ENCODE results near the gene RAB18.
"Not testable (repeated sequence)": the region's sequence is repeated elsewhere in the genome, so short reads cannot be mapped to it uniquely, and the experiment has no call there.

RAB18 gene

DNA sequence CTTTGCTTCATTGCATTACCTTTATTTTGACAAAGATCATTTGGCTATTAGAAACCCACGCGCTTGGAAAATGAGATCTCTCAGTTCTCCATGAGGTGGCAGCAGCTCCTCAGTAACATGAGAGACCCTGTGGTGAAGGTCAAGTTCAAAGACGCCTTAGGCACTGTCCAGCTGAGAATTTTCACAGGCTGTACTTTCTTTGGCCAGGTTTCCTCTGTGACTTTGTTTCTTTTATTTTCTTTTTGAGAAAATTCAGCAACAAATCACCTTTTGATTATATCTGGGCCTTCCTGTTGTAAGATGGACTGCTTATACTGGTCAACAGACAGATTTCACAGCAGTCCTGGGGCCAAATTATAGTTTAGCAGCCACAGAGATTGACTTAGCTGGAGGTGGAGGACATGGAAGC lies 54.5 kb downstream of the RAB18 start:
- DNase-seq, result peak; percentile 13

DNA sequence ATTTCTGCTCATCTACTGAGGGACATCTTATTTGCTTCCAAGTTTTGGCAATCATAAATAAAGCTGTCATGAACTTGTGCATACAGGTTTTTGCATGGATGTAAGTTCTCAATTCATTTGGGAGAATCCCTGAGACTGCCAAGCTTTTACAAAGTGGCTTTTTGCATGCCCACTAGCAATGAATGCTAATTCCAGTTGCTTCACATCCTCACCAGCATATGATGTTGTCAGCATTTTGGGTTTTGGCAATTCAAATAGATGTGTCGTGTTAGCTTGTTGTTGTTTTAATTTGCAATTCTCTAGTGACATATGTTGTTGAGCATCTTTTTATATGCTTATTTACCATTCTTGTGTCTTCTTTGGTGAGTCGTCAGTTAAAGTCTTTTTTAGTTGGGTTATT lies 57.2 kb downstream of the RAB18 start:
- no peak for DNase-seq

DNA sequence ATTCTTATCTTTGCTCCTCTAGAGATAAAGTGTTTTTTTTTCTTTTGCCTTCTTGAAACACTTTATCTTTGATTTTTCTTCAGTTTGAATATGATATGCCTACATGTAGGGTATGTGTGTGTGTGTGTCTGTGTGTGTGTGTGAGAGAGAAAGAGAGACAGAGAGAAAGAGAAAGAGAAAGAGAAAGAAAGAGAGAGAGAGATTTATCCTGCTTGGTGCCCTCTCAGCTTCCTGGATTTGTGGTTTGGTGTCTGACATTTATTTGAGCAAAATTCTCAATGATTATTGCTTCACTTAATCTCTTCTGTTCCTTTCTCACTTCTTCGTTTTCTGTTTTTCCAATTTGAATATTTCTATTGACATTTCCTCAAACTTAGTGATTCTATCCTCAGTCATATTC lies 60.3 kb downstream of the RAB18 start:
- DNase-seq, result no peak

DNA sequence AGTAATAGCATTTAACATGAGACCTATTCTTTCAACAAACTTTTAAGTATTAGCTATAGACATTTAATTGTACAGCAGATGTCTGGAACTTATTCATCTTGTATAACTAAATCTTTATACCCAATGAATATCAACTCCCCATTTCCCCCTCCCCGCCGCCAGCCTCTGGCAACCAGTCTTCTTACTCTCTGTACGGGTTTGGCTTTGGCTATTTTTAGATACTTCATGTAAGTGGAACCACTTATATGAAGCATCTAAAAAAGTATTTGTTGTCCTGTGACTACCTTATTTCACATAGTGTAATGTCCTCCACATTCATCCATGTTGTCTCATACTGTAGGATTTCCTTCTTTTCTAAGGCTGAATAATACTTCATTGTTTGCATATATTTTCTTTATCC lies 60.8 kb downstream of the RAB18 start:
- no peak for DNase-seq

DNA sequence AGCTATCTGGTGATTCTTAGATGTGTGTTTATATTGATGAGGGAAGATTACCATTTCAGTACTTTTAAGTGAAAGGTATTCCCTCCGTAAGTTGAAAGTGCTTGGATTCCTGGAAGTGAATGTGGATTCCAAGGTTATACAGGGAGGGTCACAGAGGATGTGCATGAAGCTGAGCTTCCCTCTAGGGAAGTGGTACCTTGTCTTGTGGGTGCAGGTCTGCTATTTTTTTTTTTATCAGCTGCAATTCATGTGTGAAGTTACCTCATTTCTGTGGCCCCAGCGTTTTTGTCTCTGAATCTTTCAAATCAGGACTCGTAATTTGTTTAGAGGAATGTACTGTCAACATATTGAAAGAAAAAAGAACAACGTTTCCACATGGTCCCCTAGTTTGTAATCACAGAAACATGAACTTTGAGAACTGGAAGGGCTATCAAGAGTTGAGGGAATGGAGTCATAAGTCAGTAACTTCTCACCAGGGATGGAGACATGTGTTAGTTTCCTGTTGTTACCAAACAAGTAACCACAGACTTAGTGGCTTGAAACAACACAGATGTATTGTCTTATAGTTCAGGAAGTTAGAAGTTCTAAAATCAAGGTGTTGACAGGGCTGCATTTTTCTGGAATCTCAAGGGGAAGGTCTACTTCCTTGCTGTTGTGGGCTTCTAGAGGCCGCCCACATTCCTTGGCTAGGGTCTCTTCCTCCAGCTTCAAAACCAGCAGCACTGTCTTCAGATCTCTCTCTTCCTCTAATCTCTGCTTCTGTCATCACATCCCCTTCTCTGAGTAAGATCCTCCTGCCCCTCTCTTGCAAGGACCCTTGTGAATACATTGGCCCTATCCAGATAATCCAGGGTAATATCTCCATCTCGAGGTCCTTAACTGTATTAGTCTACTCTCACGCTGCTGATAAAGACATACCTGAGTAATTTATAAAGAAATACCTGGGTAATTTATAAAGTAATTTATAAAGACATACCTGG lies 64.4 kb downstream of the RAB18 start:
- DNase-seq, result no peak

DNA sequence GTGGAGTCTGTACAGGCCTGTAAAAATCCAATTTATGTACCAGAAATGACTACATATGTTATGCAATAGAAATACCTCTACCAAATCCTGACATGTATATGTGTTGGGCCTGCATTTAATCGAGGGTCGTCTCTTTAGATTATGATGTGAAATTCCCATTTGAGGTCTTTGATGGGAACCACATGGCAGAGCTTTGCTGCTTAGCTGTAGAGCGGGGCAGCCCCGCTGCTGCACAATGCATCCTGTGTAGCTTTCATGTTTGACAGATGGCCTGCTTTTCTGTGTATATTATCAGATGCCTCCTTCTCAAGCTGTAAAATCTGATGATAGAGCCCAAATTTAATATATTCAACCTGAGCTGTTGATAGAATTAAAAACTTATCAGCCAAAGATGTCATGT lies 65.8 kb downstream of the RAB18 start:
- DNase-seq, result no peak

DNA sequence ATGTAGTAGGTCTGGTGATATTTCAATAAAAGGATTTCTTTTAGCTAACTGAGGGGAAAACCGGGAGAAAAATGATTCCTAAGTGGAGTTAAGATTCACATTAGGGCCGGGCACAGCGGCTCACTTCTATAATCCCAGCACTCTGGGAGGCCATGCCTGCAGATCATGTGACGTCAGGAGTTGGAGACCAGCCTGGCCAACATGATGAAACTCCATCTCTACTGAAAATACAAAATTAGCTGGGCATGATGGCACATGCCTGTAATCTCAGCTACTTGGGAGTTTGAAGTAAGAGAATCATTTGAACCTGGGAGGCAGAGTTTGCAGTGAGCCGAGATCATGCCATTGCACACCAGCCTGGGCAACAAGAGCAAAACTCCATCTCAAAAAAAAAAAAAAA lies 72.9 kb downstream of the RAB18 start:
- not testable (repeated sequence) for DNase-seq

DNA sequence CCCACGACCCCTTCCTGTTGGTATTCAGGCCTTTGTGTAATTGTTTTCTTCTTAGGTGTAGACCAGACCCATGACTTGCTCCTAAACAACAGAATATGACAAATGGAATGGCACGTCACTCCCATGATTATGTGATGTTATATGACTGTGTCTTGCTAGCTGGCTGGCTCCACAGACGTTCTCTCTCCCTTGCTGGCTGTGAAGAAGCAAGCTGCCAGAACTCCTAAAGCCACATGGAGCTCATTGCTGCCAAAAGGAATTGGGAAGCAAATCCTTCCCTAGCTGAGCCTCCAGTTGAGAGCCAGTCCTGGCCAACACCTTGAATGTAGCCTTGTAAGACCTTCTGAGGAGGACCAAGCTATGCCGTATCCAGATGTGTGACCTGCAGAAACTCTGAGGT lies 74.2 kb downstream of the RAB18 start:
- DNase-seq, result no peak

DNA sequence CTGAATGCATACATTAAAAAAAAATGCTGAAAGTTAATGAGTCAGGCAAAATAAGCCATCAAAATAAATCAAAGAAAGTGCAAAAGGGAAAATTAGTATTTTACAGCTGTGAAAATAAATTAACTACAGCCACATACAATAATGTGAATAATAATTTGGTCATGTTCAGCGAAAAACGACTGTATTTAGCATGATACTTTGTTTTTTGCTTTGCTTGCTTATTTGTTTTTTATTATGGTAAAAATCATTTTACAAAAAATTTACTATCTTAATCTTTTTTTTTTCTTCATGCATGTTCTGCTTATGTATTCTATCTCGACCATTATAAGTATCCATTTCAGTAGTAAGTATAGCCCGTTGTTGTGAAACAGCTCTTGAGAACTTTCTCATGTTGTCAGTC lies 77.1 kb downstream of the RAB18 start:
- no peak for DNase-seq

DNA sequence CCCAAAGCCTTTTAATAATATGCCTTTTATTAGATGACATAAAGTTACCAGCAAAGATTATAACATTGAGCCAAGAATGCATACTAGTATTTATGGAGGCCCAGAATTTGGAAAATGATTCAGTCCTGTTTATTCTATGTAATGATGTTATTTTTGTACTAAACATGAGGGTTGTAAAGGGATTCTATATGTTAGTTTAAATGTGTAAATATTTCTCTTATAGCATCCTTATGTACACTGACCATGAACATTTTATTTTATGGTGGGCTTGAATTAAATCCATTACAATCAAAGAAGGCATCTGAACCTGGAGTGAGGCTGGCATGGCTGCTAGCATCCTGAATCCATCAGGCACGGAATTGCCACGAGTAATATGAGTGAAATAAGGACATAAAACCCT lies 80.2 kb downstream of the RAB18 start:
- no peak for DNase-seq
